Smooth muscle cell of the brain vasculature (primary cell): ENCODE measurements around the gene HOXC10.

Experiments
- DNase-seq: peaks from one replicate; pipeline ENCODE4 v3.0.0-alpha.2; 2012; ENCODE audit warnings: low read depth, low spot score

The HOXC10 gene

DNA sequence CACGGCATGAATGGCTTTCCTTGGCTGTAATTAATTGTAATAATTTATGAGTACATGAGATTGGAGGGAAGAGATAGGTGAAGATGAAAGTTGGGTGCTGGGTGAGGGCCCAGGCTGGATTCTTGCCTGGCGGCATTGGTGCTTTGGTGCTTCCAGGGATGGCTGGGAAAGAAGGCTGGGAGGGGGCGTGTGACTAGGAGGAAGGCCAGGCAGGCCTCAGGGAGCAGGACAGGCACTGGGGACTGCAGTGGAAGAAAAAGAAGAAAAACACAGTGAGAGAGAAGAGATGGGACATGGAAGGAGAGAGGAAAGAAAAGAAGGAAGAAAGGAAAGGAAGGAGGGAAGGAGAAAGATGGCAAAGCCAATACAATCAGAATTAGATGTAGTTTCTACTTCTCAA, 18.7 kb downstream of the HOXC10 start:
- DNase-seq: no peak

GRCh38 chr12:54004063-54004840, 19.3 kb downstream of the HOXC10 start:
- no peak for DNase-seq

DNA sequence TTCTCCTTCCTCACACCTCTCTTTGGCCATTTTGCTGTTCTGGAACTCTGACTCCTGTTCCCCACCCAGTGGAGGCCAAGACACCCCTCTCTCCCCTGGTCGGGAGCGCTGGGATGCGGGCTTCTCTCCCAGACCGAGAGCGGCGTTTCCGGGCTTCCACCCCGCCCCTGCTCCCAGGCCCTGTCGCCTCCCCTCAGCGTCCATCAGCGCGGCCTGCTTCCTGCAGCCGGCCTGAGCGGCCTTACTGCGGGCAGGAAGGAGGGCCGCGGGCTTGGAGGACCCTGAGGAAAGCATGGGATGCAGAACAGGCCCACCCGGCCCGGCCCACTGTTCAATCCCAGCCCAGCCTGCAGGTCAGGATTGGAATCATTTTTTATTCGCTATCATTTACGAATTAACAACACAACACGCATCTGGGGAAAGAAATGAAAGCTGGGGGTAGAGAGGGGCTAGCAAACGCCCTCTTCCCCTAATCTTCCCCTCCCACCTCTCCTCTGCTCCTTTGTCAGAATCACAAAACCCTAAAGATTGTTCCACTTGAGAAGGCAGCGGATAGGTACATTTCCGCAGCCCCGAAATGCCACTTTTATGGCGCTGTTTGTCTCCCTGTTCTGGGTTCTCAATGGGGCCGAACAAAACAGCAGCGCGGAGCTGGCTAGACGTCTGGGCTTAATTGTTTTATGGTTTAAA, 20.0 kb downstream of the HOXC10 start:
- no peak for DNase-seq

DNA sequence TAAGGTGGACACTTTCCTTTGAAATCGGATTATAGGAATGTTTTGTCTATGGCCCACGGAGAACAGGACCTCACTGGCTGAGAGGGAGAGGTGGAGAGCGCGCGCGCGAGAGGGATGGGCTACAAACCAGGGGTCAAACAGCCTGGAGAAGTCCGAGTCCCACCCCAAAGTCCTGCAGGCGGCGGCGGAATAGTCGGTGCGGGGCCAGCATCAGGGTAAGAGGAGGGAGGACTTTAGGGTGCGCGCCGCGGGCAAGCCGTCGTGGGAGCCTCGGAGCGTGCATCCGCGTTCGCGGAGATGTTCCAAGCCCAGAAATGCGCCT, 20.5 kb downstream of the HOXC10 start:
- DNase-seq: no peak

GRCh38 chr12:54005853-54006558, 21.1 kb downstream of the HOXC10 start:
- peak; percentile 24 for DNase-seq

DNA sequence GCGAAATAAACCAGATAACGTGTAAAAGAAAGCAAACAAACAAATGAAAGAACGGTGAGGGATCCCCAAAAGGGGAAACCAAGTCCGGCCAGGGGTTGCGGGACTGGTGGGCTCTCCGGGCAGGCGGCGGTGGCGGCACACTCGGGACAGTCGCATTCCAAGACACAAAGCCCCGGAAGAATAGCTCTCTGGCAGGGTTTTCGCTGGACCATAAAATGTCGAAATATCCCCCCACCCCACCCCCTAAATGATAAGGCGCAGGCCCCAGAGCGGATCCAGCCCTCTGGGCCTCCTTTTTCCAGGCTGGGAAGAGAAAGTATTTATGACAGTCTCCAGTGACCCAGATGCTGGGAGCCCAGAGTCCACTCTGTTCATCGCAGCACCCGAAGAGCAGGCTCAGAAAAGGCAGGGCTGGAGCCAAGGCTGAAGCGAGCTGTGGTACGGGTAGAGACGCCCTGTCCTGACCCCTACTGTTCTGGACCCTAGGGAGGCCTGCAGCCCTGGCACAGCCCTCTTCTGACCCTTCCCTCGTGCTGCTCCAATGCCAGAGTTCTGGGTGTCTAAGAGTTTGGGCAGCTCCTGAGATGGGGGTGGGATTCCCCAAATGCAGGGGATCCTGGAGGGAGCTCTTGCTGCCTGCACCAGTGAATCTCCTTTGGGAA, 21.7 kb downstream of the HOXC10 start:
- no peak for DNase-seq

GRCh38 chr12:54007538-54008259, 22.8 kb downstream of the HOXC10 start:
- DNase-seq: no peak

DNA sequence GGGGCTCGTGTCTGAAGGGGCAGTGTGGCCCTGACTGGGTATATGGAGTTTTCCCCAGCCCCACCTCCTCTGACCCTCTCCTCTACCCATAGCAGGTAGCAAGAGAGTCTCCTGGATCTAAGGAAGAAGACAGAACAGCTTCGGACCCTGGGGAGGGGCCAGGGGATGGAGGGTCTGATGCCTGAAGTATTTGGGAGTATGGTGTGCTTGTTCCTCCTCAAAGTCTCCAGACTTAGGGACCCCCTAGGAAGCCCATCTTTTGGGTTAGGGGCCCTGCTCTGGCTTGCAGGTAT, 23.3 kb downstream of the HOXC10 start:
- no peak for DNase-seq

DNA sequence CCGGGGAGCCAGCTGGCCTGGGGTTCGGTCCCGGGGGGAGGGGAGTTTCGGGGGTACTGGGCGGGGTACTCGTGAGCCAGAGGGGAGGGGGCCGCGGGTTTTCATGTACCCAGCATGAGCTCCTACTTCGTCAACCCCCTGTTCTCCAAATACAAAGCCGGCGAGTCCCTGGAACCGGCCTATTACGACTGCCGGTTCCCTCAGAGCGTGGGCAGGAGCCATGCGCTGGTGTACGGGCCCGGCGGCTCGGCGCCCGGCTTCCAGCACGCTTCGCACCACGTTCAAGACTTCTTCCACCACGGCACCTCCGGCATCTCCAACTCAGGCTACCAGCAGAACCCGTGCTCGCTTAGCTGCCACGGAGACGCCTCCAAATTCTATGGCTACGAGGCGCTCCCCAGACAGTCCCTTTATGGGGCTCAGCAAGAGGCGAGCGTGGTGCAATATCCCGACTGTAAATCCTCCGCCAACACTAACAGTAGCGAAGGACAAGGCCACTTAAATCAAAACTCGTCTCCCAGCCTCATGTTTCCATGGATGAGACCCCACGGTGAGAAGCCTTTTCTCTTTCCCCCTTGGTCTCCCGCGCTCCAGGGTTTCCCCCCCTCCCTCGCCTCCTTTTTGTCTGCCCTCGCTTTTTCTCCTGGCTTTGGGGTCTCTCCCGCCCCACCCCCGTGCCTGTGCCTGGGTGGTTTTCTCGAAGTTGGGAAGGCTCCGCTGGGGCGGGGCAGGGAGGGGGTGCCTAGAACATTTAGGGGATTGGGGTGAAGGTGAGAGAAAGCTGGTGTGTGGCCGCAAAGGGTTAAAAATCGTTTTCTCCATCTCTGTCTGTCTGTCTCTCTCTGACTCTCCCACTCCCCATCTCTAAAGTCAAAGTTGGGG, 24.5 kb downstream of the HOXC10 start:
- no peak for DNase-seq

DNA sequence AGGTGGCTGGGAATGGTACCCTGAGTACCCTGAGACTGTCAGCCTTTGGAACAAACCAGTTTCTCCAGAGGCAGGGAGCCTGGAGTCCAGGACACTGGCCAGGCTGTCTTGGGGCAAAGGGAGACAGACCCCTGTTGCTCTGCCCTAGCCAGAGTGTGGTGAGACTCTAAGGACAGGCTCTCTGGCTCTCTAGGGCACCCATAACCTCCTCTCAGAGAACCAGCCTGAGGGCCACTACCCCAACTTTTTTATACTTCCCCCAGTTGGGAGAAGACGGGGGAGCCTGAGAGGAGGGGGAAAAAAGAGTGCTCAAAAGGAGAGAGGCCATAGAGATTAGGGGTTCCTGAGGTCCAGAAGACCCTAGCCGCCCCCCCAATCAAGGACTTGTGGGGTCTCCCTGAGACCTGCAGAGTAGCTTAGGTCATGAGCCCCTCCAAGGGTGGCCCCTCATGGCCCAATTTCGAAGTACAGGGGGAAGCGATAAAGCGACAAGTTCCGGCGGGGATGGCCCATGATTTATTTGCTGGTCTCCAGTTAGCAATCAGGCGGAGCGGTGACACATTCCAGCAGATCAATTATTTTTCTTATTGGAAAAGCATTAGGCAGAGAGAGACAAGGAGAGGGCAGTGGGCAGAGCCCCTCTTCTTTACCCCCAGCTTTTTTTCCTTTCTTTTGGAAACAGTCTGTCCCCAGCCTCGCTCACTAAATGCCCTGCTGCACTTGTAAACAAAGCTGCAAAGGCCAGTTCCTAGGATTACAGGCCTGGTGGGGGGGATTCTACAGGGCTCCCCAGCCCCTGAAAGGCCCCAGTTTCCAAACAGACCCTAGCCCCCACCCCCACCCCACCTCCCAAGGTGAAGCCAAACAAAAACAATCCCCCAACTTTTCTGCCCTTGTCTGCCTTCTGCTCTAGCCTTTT, 25.4 kb downstream of the HOXC10 start:
- no peak for DNase-seq

GRCh38 chr12:54010972-54011664, 26.2 kb downstream of the HOXC10 start:
- DNase-seq: no peak

- no peak for DNase-seq
Measured at GRCh38 chr12:54011665-54012532, 27.0 kb downstream of the HOXC10 start.

DNA sequence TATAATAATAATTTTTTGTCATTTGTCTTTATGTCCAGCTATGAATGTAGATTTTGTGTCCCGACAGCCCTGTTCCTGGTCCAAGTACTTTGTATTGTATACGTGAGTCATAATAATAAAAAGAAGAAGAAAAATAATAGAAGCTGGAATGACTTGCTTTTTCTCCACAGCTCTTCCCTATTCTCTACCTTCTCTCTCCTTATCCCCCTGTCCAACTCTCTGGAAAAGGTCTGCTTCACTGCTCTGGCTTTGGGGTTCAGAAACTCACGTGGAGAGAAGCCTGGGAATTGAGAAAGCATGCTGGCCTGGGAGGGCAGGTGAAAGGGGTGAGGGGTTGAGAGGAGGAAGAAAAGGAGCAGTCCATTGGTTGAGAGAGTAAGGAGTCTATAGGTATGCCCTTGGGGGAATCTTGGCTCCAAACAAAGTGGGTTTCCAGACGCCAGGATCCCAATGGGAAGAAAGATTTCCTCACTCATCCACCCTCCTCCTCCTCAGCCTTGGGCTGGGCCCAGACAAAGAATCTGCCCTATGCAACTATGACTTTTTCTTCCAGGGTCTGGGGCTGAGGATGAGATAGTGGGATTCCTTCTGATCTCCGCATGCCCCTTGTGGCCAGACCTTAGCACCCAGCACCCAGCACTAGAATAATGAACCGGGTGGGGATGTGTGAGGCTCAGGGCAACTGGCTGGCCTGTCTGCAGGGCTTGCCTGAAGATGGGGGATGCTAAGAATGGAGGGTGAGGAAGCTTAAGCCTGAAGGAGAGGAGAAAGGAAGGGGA, 27.9 kb downstream of the HOXC10 start:
- DNase-seq: no peak

- DNase-seq: no peak
Measured at GRCh38 chr12:54014377-54015017, 29.6 kb downstream of the HOXC10 start.

DNA sequence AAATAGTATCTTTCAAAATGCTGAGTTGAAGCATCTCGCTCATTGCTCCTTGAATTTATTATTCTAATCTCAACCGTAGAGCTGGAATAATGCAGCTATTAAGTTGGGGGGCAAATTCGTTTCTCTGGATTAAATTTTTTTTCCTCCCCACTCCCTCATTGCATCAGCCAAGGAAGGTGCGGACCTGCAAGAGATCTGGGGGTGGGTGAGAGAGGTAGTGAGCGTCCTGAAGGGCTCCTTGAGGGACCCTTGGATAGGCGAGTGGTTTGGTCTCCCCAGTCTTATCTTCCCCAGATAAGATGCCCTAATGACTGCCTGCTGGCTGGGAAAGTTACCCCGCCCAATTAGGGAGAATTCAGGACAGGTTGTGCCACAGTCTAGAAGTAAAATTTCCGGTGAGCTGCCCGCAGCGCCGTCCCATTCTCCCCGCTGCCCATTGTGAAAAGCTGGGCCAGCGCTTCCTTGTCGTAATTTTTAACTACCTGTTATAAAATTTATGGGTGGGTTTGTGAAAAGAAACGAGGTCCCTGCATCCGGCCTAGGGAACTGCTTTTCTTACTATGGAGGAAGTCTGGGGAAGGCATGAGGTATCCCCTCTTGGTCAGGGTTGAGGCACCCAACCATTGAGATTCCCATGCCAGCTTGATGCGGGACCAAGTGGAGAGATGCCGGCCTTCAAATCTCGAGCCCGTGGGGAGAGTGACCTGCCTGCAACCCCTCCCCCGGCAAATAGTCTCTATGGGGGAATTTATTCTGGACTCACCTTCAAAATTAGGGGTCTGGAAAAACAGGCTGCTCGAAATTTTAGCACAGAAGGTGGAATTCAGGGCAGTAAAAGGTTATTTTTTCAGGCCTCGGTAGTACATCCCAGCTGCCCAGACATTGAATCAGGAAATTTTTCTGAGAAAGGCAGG, 30.3 kb downstream of the HOXC10 start:
- no peak for DNase-seq

DNA sequence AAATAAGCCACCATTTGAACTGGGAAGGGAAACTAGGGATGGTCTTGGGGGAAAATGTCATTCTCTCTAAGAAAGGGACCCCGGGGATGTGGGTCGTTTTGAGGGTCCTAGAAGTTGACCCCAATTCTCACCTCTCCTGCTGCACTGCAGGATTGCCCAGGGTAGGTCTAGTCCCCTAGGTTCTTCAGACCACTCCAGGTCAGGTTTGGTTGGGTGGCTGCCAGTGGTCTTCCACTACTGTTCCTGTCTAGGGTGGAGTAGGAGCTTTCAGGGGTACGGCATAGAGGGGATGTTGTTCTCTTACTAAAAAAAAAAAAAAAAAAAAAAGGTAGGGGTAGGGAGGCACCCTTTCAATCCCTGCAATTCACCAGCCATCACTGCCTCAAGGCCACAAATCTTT, 31.1 kb downstream of the HOXC10 start:
- no peak for DNase-seq
